ENCODE measurements around the gene RND2.

DNA sequence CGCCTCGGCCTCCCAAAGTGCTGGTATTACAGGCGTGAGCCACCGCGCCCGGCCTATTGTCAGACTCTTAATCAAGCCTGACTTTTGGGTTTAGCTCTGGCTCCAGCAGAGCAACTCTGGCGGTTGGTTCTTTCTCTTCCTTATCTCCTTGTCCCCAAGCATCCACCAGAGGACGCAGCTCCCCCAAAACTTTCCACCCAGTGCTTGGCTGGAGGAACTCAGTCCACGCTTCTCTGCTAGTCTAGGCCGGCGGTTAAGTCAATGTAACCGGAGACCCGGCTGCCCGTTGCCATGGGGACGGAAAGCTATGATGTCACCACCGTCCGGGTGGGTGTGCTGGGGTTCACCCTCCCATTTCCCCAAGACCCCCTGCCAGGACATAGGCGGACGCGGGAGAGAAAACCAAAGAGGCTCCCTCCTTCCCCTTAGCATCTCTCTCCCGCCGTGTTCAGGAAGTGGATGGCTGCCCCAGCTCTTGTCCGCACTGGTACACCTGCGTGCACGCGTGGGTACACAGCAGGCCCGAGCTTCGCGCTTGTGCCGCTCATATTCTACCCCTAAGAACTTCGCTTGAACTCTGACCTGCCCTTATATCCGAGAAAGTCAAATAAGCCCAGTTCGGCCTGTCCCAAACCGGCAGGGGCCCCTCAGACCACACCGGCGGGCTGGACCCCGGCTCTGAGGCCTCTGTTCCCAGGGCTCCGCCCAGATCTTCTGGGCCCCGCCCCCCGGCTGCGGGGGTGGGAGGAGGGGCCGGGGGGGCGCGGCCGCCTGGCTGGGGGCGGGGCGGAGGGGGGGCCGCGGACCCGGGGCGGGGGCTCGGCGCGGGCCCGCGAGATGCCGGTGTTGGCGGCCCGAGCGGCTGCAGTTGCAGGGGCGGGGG is at the start of gene RND2:
- TF ChIP-seq CTCF (IDR thresholded peaks at IDR 0.05; ENCODE audit: low read length) (peak; percentile 73), EZH2 (optimal IDR thresholded peaks at IDR 0.05; ENCODE audit: low read depth, low read length) (no peak)
